ENCODE results near the gene KLF16. TPM values are rescaled to one million over a fixed set of nuclear protein-coding genes. Genes with fewer than 3 reads are reported as not detected.

Gene KLF16
- total and polyA plus RNA-seq, 9 of the 15 experiments (the other 6 are each of a cell fraction or from before 2014, with no cell fraction given): 0.04 to 60.4 (median 6.8) TPM

DNA sequence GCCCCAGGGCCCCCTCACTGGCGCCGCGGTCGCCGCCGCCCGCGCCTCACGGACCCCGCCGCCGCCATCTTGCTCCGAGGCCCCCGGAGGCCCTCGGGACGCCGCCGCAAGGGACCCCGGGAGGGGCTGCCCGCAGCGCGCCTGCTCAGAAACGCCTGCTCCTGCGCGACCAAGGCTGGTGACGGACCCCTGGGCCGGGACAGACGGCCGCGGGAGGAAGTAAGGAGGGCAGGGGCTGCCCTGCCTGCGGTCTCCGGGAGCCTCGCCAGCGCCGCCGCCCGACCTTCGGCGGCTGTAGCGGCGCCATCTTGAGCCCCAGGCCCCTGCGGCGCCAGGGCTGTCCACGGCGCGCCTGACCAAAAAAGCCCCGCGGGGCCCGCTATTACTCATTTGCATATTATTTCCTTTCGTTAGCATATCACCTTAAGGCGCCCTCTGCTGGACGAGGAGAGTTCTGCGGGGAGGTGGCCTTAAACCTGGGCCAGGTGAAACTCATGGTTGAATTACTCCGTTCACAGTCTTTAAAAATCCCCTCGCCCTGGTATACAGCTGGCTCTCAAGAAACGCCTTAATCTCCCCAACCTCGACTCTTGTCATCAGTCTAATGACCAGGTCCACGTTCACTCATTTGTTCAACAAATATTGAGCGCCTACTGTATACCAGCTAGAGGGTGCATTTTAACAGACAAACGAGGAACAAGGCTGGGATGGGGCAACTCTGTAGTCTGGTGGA lies 14.8 kb downstream of the KLF16 start, which contains the start of gene REXO1 (continued):
- TF ChIP-seq, protein P1, sequence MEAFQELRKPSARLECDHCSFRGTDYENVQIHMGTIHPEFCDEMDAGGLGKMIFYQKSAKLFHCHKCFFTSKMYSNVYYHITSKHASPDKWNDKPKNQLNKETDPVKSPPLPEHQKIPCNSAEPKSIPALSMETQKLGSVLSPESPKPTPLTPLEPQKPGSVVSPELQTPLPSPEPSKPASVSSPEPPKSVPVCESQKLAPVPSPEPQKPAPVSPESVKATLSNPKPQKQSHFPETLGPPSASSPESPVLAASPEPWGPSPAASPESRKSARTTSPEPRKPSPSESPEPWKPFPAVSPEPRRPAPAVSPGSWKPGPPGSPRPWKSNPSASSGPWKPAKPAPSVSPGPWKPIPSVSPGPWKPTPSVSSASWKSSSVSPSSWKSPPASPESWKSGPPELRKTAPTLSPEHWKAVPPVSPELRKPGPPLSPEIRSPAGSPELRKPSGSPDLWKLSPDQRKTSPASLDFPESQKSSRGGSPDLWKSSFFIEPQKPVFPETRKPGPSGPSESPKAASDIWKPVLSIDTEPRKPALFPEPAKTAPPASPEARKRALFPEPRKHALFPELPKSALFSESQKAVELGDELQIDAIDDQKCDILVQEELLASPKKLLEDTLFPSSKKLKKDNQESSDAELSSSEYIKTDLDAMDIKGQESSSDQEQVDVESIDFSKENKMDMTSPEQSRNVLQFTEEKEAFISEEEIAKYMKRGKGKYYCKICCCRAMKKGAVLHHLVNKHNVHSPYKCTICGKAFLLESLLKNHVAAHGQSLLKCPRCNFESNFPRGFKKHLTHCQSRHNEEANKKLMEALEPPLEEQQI (IDR thresholded peaks at IDR 0.05): no peak
- TF ChIP-seq, protein P2, sequence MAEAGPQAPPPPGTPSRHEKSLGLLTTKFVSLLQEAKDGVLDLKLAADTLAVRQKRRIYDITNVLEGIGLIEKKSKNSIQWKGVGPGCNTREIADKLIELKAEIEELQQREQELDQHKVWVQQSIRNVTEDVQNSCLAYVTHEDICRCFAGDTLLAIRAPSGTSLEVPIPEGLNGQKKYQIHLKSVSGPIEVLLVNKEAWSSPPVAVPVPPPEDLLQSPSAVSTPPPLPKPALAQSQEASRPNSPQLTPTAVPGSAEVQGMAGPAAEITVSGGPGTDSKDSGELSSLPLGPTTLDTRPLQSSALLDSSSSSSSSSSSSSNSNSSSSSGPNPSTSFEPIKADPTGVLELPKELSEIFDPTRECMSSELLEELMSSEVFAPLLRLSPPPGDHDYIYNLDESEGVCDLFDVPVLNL (CRISPR knock-in tag; IDR thresholded peaks at IDR 0.05; ENCODE audit: low read depth): 0 out of 2 replicates have a peak, but pooled peaks have one; percentile 17
- TF ChIP-seq RHOXF2B (CRISPR knock-in tag; conservative IDR thresholded peaks at IDR 0.05): no peak
- TF ChIP-seq, protein P3, sequence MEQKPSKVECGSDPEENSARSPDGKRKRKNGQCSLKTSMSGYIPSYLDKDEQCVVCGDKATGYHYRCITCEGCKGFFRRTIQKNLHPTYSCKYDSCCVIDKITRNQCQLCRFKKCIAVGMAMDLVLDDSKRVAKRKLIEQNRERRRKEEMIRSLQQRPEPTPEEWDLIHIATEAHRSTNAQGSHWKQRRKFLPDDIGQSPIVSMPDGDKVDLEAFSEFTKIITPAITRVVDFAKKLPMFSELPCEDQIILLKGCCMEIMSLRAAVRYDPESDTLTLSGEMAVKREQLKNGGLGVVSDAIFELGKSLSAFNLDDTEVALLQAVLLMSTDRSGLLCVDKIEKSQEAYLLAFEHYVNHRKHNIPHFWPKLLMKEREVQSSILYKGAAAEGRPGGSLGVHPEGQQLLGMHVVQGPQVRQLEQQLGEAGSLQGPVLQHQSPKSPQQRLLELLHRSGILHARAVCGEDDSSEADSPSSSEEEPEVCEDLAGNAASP (IDR thresholded peaks at IDR 0.05): no peak
- TF ChIP-seq, protein P4, sequence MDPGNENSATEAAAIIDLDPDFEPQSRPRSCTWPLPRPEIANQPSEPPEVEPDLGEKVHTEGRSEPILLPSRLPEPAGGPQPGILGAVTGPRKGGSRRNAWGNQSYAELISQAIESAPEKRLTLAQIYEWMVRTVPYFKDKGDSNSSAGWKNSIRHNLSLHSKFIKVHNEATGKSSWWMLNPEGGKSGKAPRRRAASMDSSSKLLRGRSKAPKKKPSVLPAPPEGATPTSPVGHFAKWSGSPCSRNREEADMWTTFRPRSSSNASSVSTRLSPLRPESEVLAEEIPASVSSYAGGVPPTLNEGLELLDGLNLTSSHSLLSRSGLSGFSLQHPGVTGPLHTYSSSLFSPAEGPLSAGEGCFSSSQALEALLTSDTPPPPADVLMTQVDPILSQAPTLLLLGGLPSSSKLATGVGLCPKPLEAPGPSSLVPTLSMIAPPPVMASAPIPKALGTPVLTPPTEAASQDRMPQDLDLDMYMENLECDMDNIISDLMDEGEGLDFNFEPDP (CRISPR knock-in tag; IDR thresholded peaks at IDR 0.05): 0 out of 2 replicates have a peak, but pooled peaks have one; percentile 48
- TF ChIP-seq POLR2G (IDR thresholded peaks at IDR 0.05; ENCODE audit: low read depth, low read length): peak; percentile 89
- TF ChIP-seq KDM1A (IDR thresholded peaks at IDR 0.05): no peak
- TF ChIP-seq, protein P5, sequence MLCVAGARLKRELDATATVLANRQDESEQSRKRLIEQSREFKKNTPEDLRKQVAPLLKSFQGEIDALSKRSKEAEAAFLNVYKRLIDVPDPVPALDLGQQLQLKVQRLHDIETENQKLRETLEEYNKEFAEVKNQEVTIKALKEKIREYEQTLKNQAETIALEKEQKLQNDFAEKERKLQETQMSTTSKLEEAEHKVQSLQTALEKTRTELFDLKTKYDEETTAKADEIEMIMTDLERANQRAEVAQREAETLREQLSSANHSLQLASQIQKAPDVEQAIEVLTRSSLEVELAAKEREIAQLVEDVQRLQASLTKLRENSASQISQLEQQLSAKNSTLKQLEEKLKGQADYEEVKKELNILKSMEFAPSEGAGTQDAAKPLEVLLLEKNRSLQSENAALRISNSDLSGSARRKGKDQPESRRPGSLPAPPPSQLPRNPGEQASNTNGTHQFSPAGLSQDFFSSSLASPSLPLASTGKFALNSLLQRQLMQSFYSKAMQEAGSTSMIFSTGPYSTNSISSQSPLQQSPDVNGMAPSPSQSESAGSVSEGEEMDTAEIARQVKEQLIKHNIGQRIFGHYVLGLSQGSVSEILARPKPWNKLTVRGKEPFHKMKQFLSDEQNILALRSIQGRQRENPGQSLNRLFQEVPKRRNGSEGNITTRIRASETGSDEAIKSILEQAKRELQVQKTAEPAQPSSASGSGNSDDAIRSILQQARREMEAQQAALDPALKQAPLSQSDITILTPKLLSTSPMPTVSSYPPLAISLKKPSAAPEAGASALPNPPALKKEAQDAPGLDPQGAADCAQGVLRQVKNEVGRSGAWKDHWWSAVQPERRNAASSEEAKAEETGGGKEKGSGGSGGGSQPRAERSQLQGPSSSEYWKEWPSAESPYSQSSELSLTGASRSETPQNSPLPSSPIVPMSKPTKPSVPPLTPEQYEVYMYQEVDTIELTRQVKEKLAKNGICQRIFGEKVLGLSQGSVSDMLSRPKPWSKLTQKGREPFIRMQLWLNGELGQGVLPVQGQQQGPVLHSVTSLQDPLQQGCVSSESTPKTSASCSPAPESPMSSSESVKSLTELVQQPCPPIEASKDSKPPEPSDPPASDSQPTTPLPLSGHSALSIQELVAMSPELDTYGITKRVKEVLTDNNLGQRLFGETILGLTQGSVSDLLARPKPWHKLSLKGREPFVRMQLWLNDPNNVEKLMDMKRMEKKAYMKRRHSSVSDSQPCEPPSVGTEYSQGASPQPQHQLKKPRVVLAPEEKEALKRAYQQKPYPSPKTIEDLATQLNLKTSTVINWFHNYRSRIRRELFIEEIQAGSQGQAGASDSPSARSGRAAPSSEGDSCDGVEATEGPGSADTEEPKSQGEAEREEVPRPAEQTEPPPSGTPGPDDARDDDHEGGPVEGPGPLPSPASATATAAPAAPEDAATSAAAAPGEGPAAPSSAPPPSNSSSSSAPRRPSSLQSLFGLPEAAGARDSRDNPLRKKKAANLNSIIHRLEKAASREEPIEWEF (CRISPR knock-in tag; IDR thresholded peaks at IDR 0.05): no peak
- TF ChIP-seq, protein P6, sequence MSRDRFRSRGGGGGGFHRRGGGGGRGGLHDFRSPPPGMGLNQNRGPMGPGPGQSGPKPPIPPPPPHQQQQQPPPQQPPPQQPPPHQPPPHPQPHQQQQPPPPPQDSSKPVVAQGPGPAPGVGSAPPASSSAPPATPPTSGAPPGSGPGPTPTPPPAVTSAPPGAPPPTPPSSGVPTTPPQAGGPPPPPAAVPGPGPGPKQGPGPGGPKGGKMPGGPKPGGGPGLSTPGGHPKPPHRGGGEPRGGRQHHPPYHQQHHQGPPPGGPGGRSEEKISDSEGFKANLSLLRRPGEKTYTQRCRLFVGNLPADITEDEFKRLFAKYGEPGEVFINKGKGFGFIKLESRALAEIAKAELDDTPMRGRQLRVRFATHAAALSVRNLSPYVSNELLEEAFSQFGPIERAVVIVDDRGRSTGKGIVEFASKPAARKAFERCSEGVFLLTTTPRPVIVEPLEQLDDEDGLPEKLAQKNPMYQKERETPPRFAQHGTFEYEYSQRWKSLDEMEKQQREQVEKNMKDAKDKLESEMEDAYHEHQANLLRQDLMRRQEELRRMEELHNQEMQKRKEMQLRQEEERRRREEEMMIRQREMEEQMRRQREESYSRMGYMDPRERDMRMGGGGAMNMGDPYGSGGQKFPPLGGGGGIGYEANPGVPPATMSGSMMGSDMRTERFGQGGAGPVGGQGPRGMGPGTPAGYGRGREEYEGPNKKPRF (IDR thresholded peaks at IDR 0.05; ENCODE audit: low read depth, low read length): no peak
- no peak for TF ChIP-seq ZNF212 (CRISPR knock-in tag; IDR thresholded peaks at IDR 0.05)
- TF ChIP-seq FOSL1 (tag; conservative IDR thresholded peaks at IDR 0.05): peak; percentile 57; the same call in 1 of the 2 replicates
- no peak for TF ChIP-seq NCOR1 (IDR thresholded peaks at IDR 0.05)
